ENCODE data around the gene CEP250.

Gene CEP250

GRCh38 chr20:35458388-35458787, 3.0 kb downstream of the CEP250 start:
- DNase-seq = no peak

- DNase-seq = no peak
These were observed 6.2 kb downstream of the CEP250 start for GRCh38 chr20:35461620-35462019.

GRCh38 chr20:35462351-35462750, 7.0 kb downstream of the CEP250 start:
- no peak for DNase-seq

- peak; percentile 69 for DNase-seq
These were observed 8.3 kb downstream of the CEP250 start for GRCh38 chr20:35463455-35464300.

GRCh38 chr20:35465976-35466375, 10.6 kb downstream of the CEP250 start:
- DNase-seq = no peak

GRCh38 chr20:35466856-35467255, 11.5 kb downstream of the CEP250 start:
- DNase-seq = no peak

- no peak for DNase-seq
These were observed 12.2 kb downstream of the CEP250 start for GRCh38 chr20:35467339-35468224.

GRCh38 chr20:35468671-35469334, 13.4 kb downstream of the CEP250 start:
- no peak for DNase-seq

- DNase-seq = no peak
These were observed 16.8 kb downstream of the CEP250 start for GRCh38 chr20:35472209-35472608.

GRCh38 chr20:35473684-35474083, 18.3 kb downstream of the CEP250 start:
- DNase-seq = no peak

GRCh38 chr20:35474303-35474871, 19.0 kb downstream of the CEP250 start:
- no peak for DNase-seq

- no peak for DNase-seq
These were observed 20.9 kb downstream of the CEP250 start for GRCh38 chr20:35476288-35476687.

GRCh38 chr20:35478804-35479472, 23.5 kb downstream of the CEP250 start:
- DNase-seq = no peak

GRCh38 chr20:35479798-35480197, 24.4 kb downstream of the CEP250 start:
- no peak for DNase-seq

GRCh38 chr20:35487479-35487878, 32.1 kb downstream of the CEP250 start:
- no peak for DNase-seq

GRCh38 chr20:35489717-35490116, 34.3 kb downstream of the CEP250 start:
- DNase-seq = no peak

GRCh38 chr20:35490736-35491181, 35.4 kb downstream of the CEP250 start:
- DNase-seq = peak; percentile 81

- DNase-seq = no peak
These were observed 36.4 kb downstream of the CEP250 start for GRCh38 chr20:35491823-35492222.

- no peak for DNase-seq
These were observed 37.0 kb downstream of the CEP250 start for GRCh38 chr20:35492352-35492751.

- no peak for DNase-seq
These were observed 41.1 kb downstream of the CEP250 start for GRCh38 chr20:35496481-35496880.

- DNase-seq = no peak
These were observed 41.9 kb downstream of the CEP250 start for GRCh38 chr20:35497320-35497719.

- DNase-seq = no peak
These were observed 42.4 kb downstream of the CEP250 start for GRCh38 chr20:35497780-35498189.
